GM19035 (cell line): ENCODE measurements around the gene CHIC2.

Source experiments
- ATAC-seq: cut with Tn5 transposase; IDR thresholded peaks from one replicate; pipeline ENCODE4 v1.9.1; 2021; ENCODE audit not compliant: unreplicated experiment

The CHIC2 gene

GRCh38 chr4:54093324-54094240, 29.2 kb upstream of the CHIC2 start:
- no peak for ATAC-seq

GRCh38 chr4:54092405-54093323, 28.3 kb upstream of the CHIC2 start:
- no peak for ATAC-seq

GRCh38 chr4:54091637-54092404, 27.4 kb upstream of the CHIC2 start:
- ATAC-seq, result peak; percentile 77

GRCh38 chr4:54090804-54091623, 26.6 kb upstream of the CHIC2 start:
- peak; percentile 58 for ATAC-seq

- no peak for ATAC-seq
Measured at GRCh38 chr4:54090404-54090803, 26.0 kb upstream of the CHIC2 start.

GRCh38 chr4:54089875-54090274, 25.5 kb upstream of the CHIC2 start:
- ATAC-seq, result no peak

- no peak for ATAC-seq
Measured at GRCh38 chr4:54085284-54085683, 20.9 kb upstream of the CHIC2 start.

- no peak for ATAC-seq
Measured at GRCh38 chr4:54082168-54082567, 17.8 kb upstream of the CHIC2 start.

- no peak for ATAC-seq
Measured at GRCh38 chr4:54077812-54078211, 13.4 kb upstream of the CHIC2 start.

GRCh38 chr4:54076673-54077072, 12.3 kb upstream of the CHIC2 start:
- no peak for ATAC-seq

- no peak for ATAC-seq
Measured at GRCh38 chr4:54074381-54074780, 10.0 kb upstream of the CHIC2 start.

- ATAC-seq, result no peak
Measured at GRCh38 chr4:54073271-54073880, 9.0 kb upstream of the CHIC2 start.

GRCh38 chr4:54067166-54067565, 2.8 kb upstream of the CHIC2 start:
- ATAC-seq, result no peak

GRCh38 chr4:54066718-54067129, 2.3 kb upstream of the CHIC2 start:
- no peak for ATAC-seq

- ATAC-seq, result no peak
Measured at GRCh38 chr4:54066088-54066415, 1.6 kb upstream of the CHIC2 start.

- ATAC-seq, result no peak
Measured at GRCh38 chr4:54065282-54066087, 1.1 kb upstream of the CHIC2 start.

- ATAC-seq, result peak; percentile 31
Measured at GRCh38 chr4:54063737-54064316, 578 bp downstream of the CHIC2 start.

- no peak for ATAC-seq
Measured at GRCh38 chr4:54063229-54063628, 1.2 kb downstream of the CHIC2 start.

GRCh38 chr4:54062392-54062791, 2.0 kb downstream of the CHIC2 start:
- no peak for ATAC-seq
